ENCODE data around the gene FKBP8.
"Not testable (repeated sequence)": the region's sequence is repeated elsewhere in the genome, so short reads cannot be mapped to it uniquely, and the experiment has no call there.

- not testable (repeated sequence) for TF ChIP-seq CTCF (IDR thresholded peaks at IDR 0.05; ENCODE audit: low read depth, low read length); POLR2A (IDR thresholded peaks at IDR 0.05; ENCODE audit: extremely low read depth, insufficient read length); MAX (IDR thresholded peaks at IDR 0.05; ENCODE audit: low read depth, low read length); MYC (IDR thresholded peaks at IDR 0.05; ENCODE audit: low read depth, low read length)
These were observed 3.2 kb downstream of the FKBP8 start for GRCh38 chr19:18540200-18540599.
